IMR-90 (cell line): ENCODE measurements around the gene KCNQ1. TPM values are rescaled to one million over a fixed set of nuclear protein-coding genes. Genes with fewer than 3 reads are reported as not detected.

Experiments used
- ATAC-seq: fragments of 200-7000 bp; cut with Tn5 transposase; 2 replicates; pipeline ENCODE4 v1.9.1; 2020; ENCODE audit warnings: low read depth, mild to moderate bottlenecking, moderate library complexity
- BruUV-seq: library from RNA; stranded (reverse); fragments of 400-500 nt; replicated peaks from 2 replicates; lab custom pipeline; 2021; lab: Mats Ljungman, UMichigan
- CTCF ChIA-PET: fragments of 300-600 bp; formaldehyde crosslinking; extraction: SDS; loops from one replicate; lab custom pipeline; 2021; ENCODE audit warnings: antibody characterized with exemption; lab: Yijun Ruan, JAX
- POLR2A ChIA-PET: fragments of 300-600 bp; sonication (Branson Sonifier 250); formaldehyde crosslinking; loops from one replicate; lab custom pipeline; 2022; ENCODE audit warnings: antibody characterized with exemption; ENCODE audit not compliant: unreplicated experiment; lab: Charles Lee
- DNase-seq: peaks from one replicate; pipeline ENCODE4 v3.0.0; 2013
- H2AFZ ChIP-seq: replicated peaks from 2 replicates; pipeline ENCODE3; 2013; ENCODE audit warnings: low read length, mild to moderate bottlenecking; ENCODE audit not compliant: poor library complexity
- H2AK5ac ChIP-seq: 2 replicates; pipeline ENCODE4 v1.6.1; 2013; ENCODE audit warnings: low read depth, low read length, inconsistent platforms
- H2AK9ac ChIP-seq: replicated peaks from 2 replicates; pipeline ENCODE3; 2013; ENCODE audit warnings: mild to moderate bottlenecking, low read depth, low read length, moderate library complexity; ENCODE audit not compliant: poor library complexity
- H2BK120ac ChIP-seq: 2 replicates; pipeline ENCODE4 v1.6.1; 2013; ENCODE audit warnings: low read depth, low read length, inconsistent platforms
- H2BK15ac ChIP-seq: 3 replicates; pipeline ENCODE4 v1.6.1; 2013; ENCODE audit warnings: low read depth, low read length, inconsistent platforms
- H2BK20ac ChIP-seq: 2 replicates; pipeline ENCODE4 v1.6.1; 2013; ENCODE audit warnings: low read depth, mild to moderate bottlenecking, inconsistent platforms, low read length, moderate library complexity
- H2BK5ac ChIP-seq: 2 replicates; pipeline ENCODE4 v1.6.1; 2013; ENCODE audit warnings: mild to moderate bottlenecking, low read depth, low read length, inconsistent platforms; ENCODE audit not compliant: poor library complexity, severe bottlenecking
- H3K14ac ChIP-seq: replicated peaks from 2 replicates; pipeline ENCODE4 v1.6.1; 2013; ENCODE audit warnings: low read depth, low read length, inconsistent platforms
- H3K18ac ChIP-seq: 2 replicates; pipeline ENCODE4 v1.6.1; 2013; ENCODE audit warnings: low read depth, low read length, control low read depth
- H3K23ac ChIP-seq: 2 replicates; pipeline ENCODE4 v1.6.1; 2013; ENCODE audit warnings: low read depth, low read length, inconsistent platforms
- H3K27ac ChIP-seq: 2 replicates; pipeline ENCODE4 v1.5.1; 2013; ENCODE audit warnings: mild to moderate bottlenecking, control low read depth, low read length; ENCODE audit not compliant: insufficient read depth
- H3K27me3 ChIP-seq: 2 replicates; pipeline ENCODE4 v1.6.1; 2013; ENCODE audit warnings: low read length; ENCODE audit not compliant: control insufficient read depth, insufficient read depth
- H3K36me3 ChIP-seq: 2 replicates; pipeline ENCODE4 v1.6.1; 2013; ENCODE audit warnings: low read length, mixed read lengths; ENCODE audit not compliant: control insufficient read depth, insufficient read depth
- H3K4ac ChIP-seq: 2 replicates; pipeline ENCODE4 v1.6.1; 2013; ENCODE audit warnings: low read depth, low read length, inconsistent platforms
- H3K4me1 ChIP-seq: 2 replicates; pipeline ENCODE4 v1.6.1; 2013; ENCODE audit warnings: low read length, mixed read lengths; ENCODE audit not compliant: control insufficient read depth, insufficient read depth
- H3K4me2 ChIP-seq: 2 replicates; pipeline ENCODE4 v1.6.1; 2013; ENCODE audit warnings: low read depth, mild to moderate bottlenecking, control low read depth, low read length, moderate library complexity
- H3K4me3 ChIP-seq: 2 replicates; pipeline ENCODE4 v1.5.1; 2013; ENCODE audit warnings: low read depth, mild to moderate bottlenecking, control low read depth, low read length, moderate library complexity; ENCODE audit not compliant: insufficient read depth
- H3K56ac ChIP-seq: 2 replicates; pipeline ENCODE4 v1.6.1; 2013; ENCODE audit warnings: low read length, inconsistent platforms; ENCODE audit not compliant: insufficient read depth; ENCODE audit errors: extremely low read depth
- H3K79me1 ChIP-seq, 2 experiments: 2 replicates each; pipeline ENCODE4 v1.6.1; 2013; ENCODE audit warnings: low read length in 2 of 2, inconsistent platforms in 1 of 2, low read depth in 1 of 2
- H3K9ac ChIP-seq: 2 replicates; pipeline ENCODE4 v1.6.1; 2013; ENCODE audit warnings: low read depth, low read length, control low read depth
- H3K9me1 ChIP-seq: 2 replicates; pipeline ENCODE4 v1.6.1; 2013; ENCODE audit warnings: low read length, inconsistent platforms; ENCODE audit not compliant: insufficient read depth
- H3K9me3 ChIP-seq: 2 replicates; pipeline ENCODE4 v1.6.1; 2013; ENCODE audit warnings: low read length; ENCODE audit not compliant: control insufficient read depth, insufficient read depth
- H4K20me1 ChIP-seq: 2 replicates; pipeline ENCODE4 v1.6.1; 2013; ENCODE audit warnings: low read length, inconsistent platforms; ENCODE audit not compliant: insufficient read depth
- H4K5ac ChIP-seq: 2 replicates; pipeline ENCODE4 v1.6.1; 2013; ENCODE audit warnings: mild to moderate bottlenecking, low read depth, low read length, control low read depth
- H4K8ac ChIP-seq, 2 experiments: 2 replicates each; pipeline ENCODE4 v1.6.1; 2013; ENCODE audit warnings: low read depth in 2 of 2, low read length in 2 of 2, control low read depth in 1 of 2, inconsistent platforms in 1 of 2
- H4K91ac ChIP-seq: 2 replicates; pipeline ENCODE4 v1.6.1; 2013; ENCODE audit warnings: low read depth, low read length, inconsistent platforms; ENCODE audit not compliant: insufficient read depth
- WGBS, 2 experiments: methylation state at CpG; one replicate each; pipeline versions ENCODE4 v1.1.5 to v1.1.7; 2013; ENCODE audit warnings: missing lambda C conversion rate in 2 of 2; ENCODE audit not compliant: insufficient read length in 1 of 2; ENCODE audit errors: extremely low coverage in 2 of 2; 5-methylcytosine and 5-hydroxymethylcytosine counted together
- dilution Hi-C: fragments of 300-500 bp; cut with HindIII; formaldehyde crosslinking; loops from one replicate; pipeline ENCODE4 v1.14.3; 2018; ENCODE audit warnings: low sequenced_read_pairs; ENCODE audit not compliant: unreplicated experiment
- in situ Hi-C: fragments of 300-500 bp; cut with MboI; formaldehyde crosslinking; loops from 3 replicates; pipeline ENCODE4 v1.14.3; 2019; ENCODE audit warnings: low sequenced_read_pairs, inconsistent platforms, mixed read lengths
- intact Hi-C: fragments of 100-400 bp; cut with micrococcal nuclease; formaldehyde crosslinking; loops from 2 replicates; pipeline ENCODE4 v1.10.0; 2022
- polyA plus RNA-seq, 3 experiments: library from polyadenylated mRNA; depleted of rRNA; stranded (reverse); fragments of >200 nt; gene quantifications; 2 replicates each; pipeline ENCODE4 v1.2.3, GENCODE V29; 2012; ENCODE audit warnings: low replicate concordance in 1 of 3
- total RNA-seq: library from RNA; depleted of rRNA; stranded (reverse); fragments of >200 nt; gene quantifications from 2 replicates; pipeline ENCODE4 v1.2.3, GENCODE V29; 2012
- TF ChIP-seq, protein P1 (sequence below): conservative IDR thresholded peaks from 2 replicates; pipeline ENCODE4 v1.5.1; 2012; ENCODE audit warnings: mild to moderate bottlenecking, low read depth, low read length, improper control_type of control experiment

Gene KCNQ1
- total and polyA plus RNA-seq, 2 of the 4 experiments (the other 2 are of a cell fraction), result 0.07 TPM; not detected in 1

DNA sequence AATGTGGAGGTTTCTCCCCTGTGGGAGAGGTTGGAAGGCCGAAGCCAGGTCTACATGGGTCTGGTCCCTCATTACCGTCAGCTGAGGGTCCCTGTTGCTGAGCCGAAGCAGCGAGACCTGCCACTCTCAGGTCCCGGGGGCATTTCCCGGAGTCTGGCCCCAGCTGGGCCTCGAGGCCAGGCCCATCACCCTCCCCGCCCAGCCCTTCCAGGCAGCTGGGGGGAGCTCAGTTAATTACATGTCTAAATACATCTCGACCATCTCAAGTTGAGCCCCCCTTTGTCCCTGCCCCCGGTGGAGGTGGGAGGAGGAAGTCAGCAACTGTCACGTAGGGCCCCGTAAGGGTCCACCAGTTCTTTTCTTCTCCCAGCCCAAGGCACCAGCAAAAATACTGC lies 437.2 kb downstream of the KCNQ1 start:
- BruUV-seq, result no TSS peak
- H2BK20ac ChIP-seq, result no peak overlapping the region
- TF ChIP-seq, protein P1, sequence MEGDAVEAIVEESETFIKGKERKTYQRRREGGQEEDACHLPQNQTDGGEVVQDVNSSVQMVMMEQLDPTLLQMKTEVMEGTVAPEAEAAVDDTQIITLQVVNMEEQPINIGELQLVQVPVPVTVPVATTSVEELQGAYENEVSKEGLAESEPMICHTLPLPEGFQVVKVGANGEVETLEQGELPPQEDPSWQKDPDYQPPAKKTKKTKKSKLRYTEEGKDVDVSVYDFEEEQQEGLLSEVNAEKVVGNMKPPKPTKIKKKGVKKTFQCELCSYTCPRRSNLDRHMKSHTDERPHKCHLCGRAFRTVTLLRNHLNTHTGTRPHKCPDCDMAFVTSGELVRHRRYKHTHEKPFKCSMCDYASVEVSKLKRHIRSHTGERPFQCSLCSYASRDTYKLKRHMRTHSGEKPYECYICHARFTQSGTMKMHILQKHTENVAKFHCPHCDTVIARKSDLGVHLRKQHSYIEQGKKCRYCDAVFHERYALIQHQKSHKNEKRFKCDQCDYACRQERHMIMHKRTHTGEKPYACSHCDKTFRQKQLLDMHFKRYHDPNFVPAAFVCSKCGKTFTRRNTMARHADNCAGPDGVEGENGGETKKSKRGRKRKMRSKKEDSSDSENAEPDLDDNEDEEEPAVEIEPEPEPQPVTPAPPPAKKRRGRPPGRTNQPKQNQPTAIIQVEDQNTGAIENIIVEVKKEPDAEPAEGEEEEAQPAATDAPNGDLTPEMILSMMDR, result no peak
- H2AK9ac ChIP-seq, result no peak overlapping the region
- CTCF ChIA-PET, result interaction anchor here (0.5 to 1.1 kb wide), 2 partner anchors 280 to 350 kb away, joined by 3 read pairs; no protein-coding TSS in a partner anchor
- peaks cover 7% of the 10 kb centered on the region; the same call in 1 of the 2 replicates for H3K36me3 ChIP-seq
- ATAC-seq (no peak), DNase-seq (no peak)
- dilution Hi-C loops (no loop called here), intact Hi-C loops (no loop called here), in situ Hi-C loops (loop anchor here (25.0 kb wide), 1 partner anchor 695 kb away; no protein-coding TSS in a partner anchor)
- H3K18ac ChIP-seq, result no peak overlapping the region
- no peak overlapping the region for H3K27ac ChIP-seq
- peaks cover 6% of the 10 kb centered on the region; the same call in 1 of the 2 replicates for H3K27me3 ChIP-seq
- WGBS, 2 experiments, result no CpG with 5 or more reads among the region's 12 CpGs
- no peak overlapping the region for H3K9ac ChIP-seq
- no peak overlapping the region for H3K14ac ChIP-seq
- no peaks in the 10 kb centered on the region; the same call in 1 of the 2 replicates for H3K9me1 ChIP-seq
- no peak overlapping the region for H3K23ac ChIP-seq
- H4K91ac ChIP-seq, result no peak overlapping the region
- H2BK15ac ChIP-seq, result no peak overlapping the region
- peaks cover 4% of the 10 kb centered on the region; the same call in 1 of the 2 replicates for H3K4me1 ChIP-seq
- no peak overlapping the region; the same call in 1 of the 2 replicates for H3K4me2 ChIP-seq
- H2AK5ac ChIP-seq, result no peak overlapping the region
- peaks cover 12% of the 10 kb centered on the region for H4K20me1 ChIP-seq
- peaks cover 0 to 3% of the 10 kb centered on the region in 2 experiments; a peak in 1 of 4 replicates for H3K79me1 ChIP-seq
- H4K5ac ChIP-seq, result no peak overlapping the region
- no peak overlapping the region for H2AFZ ChIP-seq
- H3K4me3 ChIP-seq, result no peak overlapping the region
- H4K8ac ChIP-seq, result no peak overlapping the region
- H3K56ac ChIP-seq, result no peak overlapping the region
- POLR2A ChIA-PET, result no interaction called here
- H3K4ac ChIP-seq, result no peak overlapping the region; the same call in 1 of the 2 replicates
- no peak overlapping the region for H2BK5ac ChIP-seq
- no peak overlapping the region for H2BK120ac ChIP-seq
- peaks cover 6% of the 10 kb centered on the region for H3K9me3 ChIP-seq
